CD14-positive monocyte (primary cell): ENCODE results near the gene NFS1. TPM values are rescaled to one million over a fixed set of nuclear protein-coding genes. Genes with fewer than 3 reads are reported as not detected.

Source experiments
- DNase-seq, 3 donors: peaks; one replicate each; pipeline ENCODE4 v3.0.0-alpha.2; 2011 to 2022
- H2AFZ ChIP-seq: 2 replicates; pipeline ENCODE4 v1.6.0; 2012; ENCODE audit warnings: mild to moderate bottlenecking, low read depth, low read length, inconsistent platforms; ENCODE audit not compliant: insufficient read depth, poor library complexity, severe bottlenecking
- H3K27ac ChIP-seq, 2 donors: 1 replicate in 1 of 2; 2 replicates in 1 of 2; pipeline ENCODE4 v1.5.1; 2012 to 2013; ENCODE audit warnings: low read length in 2 of 2, control low read depth in 1 of 2, inconsistent platforms in 1 of 2, low read depth in 1 of 2, mild to moderate bottlenecking in 1 of 2
- H3K27me3 ChIP-seq, 2 donors: one replicate each; pipeline versions ENCODE4 v1.6.0 to v1.6.1; 2011 to 2013; ENCODE audit warnings: low read length in 2 of 2; ENCODE audit not compliant: control insufficient read depth in 2 of 2, insufficient read depth in 2 of 2
- H3K36me3 ChIP-seq, 2 donors: replicated peaks in 1 of 2; 1 replicate in 1 of 2; 2 replicates in 1 of 2; pipeline versions ENCODE4 v1.5.1 to v1.6.1; 2012 to 2013; ENCODE audit warnings: low read length in 2 of 2, control low read depth in 1 of 2, inconsistent platforms in 1 of 2, mild to moderate bottlenecking in 1 of 2; ENCODE audit not compliant: insufficient read depth in 2 of 2, control insufficient read depth in 1 of 2
- H3K4me1 ChIP-seq, 2 donors: 1 replicate in 1 of 2; 2 replicates in 1 of 2; pipeline versions ENCODE4 v1.5.1 to v1.6.1; 2012 to 2013; ENCODE audit warnings: low read length in 2 of 2, control low read depth in 1 of 2, inconsistent platforms in 1 of 2, mild to moderate bottlenecking in 1 of 2, moderate library complexity in 1 of 2; ENCODE audit not compliant: insufficient read depth in 2 of 2, control insufficient read depth in 1 of 2
- H3K4me2 ChIP-seq: replicated peaks from 2 replicates; pipeline ENCODE3; 2012; ENCODE audit warnings: low read length, moderate library complexity, mild to moderate bottlenecking; ENCODE audit not compliant: poor library complexity, severe bottlenecking; ENCODE audit errors: extremely low read depth
- H3K4me3 ChIP-seq, 3 experiments: fragments of 200-600 bp in 1 of 3; sonication (generic) in 1 of 3; replicated peaks in 1 of 3; 1 replicate in 2 of 3; 2 replicates in 1 of 3; pipeline ENCODE4 v1.5.1; 2011 to 2013; ENCODE audit warnings: low read length in 3 of 3, mild to moderate bottlenecking in 3 of 3, control low read depth in 2 of 3, low read depth in 2 of 3, inconsistent platforms in 1 of 3, moderate library complexity in 1 of 3
- H3K79me2 ChIP-seq: 2 replicates; pipeline ENCODE4 v1.6.0; 2012; ENCODE audit warnings: mild to moderate bottlenecking, control low read depth, inconsistent platforms, low read length, moderate library complexity; ENCODE audit not compliant: insufficient read depth
- H3K9ac ChIP-seq: 2 replicates; pipeline ENCODE4 v1.6.0; 2017; ENCODE audit warnings: low read length, mild to moderate bottlenecking; ENCODE audit not compliant: insufficient read depth, poor library complexity, severe bottlenecking
- H3K9me3 ChIP-seq, 2 donors: replicated peaks in 1 of 2; 1 replicate in 1 of 2; 2 replicates in 1 of 2; pipeline versions ENCODE4 v1.5.1 to v1.6.1; 2012 to 2013; ENCODE audit warnings: low read length in 2 of 2, control low read depth in 1 of 2; ENCODE audit not compliant: control insufficient read depth in 1 of 2, insufficient read depth in 1 of 2
- H4K20me1 ChIP-seq: 2 replicates; pipeline ENCODE4 v1.6.0; 2012; ENCODE audit warnings: mild to moderate bottlenecking, low read length, control low read depth, moderate library complexity; ENCODE audit not compliant: insufficient read depth
- H3K27ac Mint-ChIP-seq, 7 donors: one replicate each; pipeline ENCODE4 v1.8.0; 2020; ENCODE audit warnings: mild to moderate bottlenecking in 7 of 7, mixed read lengths in 7 of 7, moderate library complexity in 6 of 7, inconsistent platforms in 2 of 7
- H3K27me3 Mint-ChIP-seq, 3 donors: one replicate each; pipeline ENCODE4 v1.8.0; 2021 to 2022; ENCODE audit warnings: low read depth in 3 of 3, mild to moderate bottlenecking in 3 of 3, mixed read lengths in 3 of 3, moderate library complexity in 3 of 3, inconsistent platforms in 1 of 3
- H3K36me3 Mint-ChIP-seq, 2 donors: one replicate each; pipeline ENCODE4 v1.8.0; 2020; ENCODE audit warnings: mixed read lengths in 2 of 2, inconsistent platforms in 1 of 2, mild to moderate bottlenecking in 1 of 2
- H3K4me1 Mint-ChIP-seq: one replicate; pipeline ENCODE4 v1.8.0; 2020; ENCODE audit warnings: mild to moderate bottlenecking, mixed read lengths
- H3K4me3 Mint-ChIP-seq, 2 donors: one replicate each; pipeline ENCODE4 v1.8.0; 2020; ENCODE audit warnings: mild to moderate bottlenecking in 2 of 2, mixed read lengths in 2 of 2, moderate library complexity in 1 of 2
- H3K9me3 Mint-ChIP-seq, 7 donors: one replicate each; pipeline ENCODE4 v1.8.0; 2020 to 2022; ENCODE audit warnings: mixed read lengths in 7 of 7, mild to moderate bottlenecking in 6 of 7, moderate library complexity in 6 of 7, inconsistent platforms in 2 of 7
- WGBS: methylation state at CpG from one replicate; pipeline ENCODE4 v1.1.5; 2013; ENCODE audit warnings: missing lambda C conversion rate; ENCODE audit not compliant: insufficient coverage; 5-methylcytosine and 5-hydroxymethylcytosine counted together
- intact Hi-C, 2 donors: fragments of 100-400 bp; cut with micrococcal nuclease; formaldehyde crosslinking; loops; one replicate each; pipeline versions ENCODE4 v1.15.0 to v1.15.1; 2023
- polyA plus RNA-seq, 3 donors: library from polyadenylated mRNA; depleted of rRNA in 1 of 3; unstranded in 2 of 3; stranded (reverse) in 1 of 3; fragments of 300-500 nt in 2 of 3; fragments of >200 nt in 1 of 3; fragmentation: Illumina TruSeq in 2 of 3; gene quantifications; 1 replicate in 2 of 3; 2 replicates in 1 of 3; pipeline ENCODE4 v1.2.3, GENCODE V29; 2012 to 2021
- TF ChIP-seq, protein P1 (sequence below): fragments of 200-600 bp; IDR thresholded peaks from one replicate; pipeline ENCODE4 v1.8.0; 2022; ENCODE audit warnings: antibody characterized with exemption, mild to moderate bottlenecking

Gene NFS1
- polyA plus RNA-seq, 3 donors, result 18.1 to 21.4 (median 19.2) TPM

- Mint-ChIP-seq H3K4me1 (peaks cover 7% of the 10 kb centered on the region), H3K9me3 (no peaks in the 10 kb centered on the region), H3K27me3 (no peaks in the 10 kb centered on the region), H3K36me3 (peaks cover 16 to 22% of the 10 kb centered on the region in 2 donors), H3K27ac (no peak overlapping the region), H3K4me3 (no peak overlapping the region)
- H3K27ac ChIP-seq, result no peak overlapping the region
- H3K36me3 ChIP-seq, result peaks cover 29 to 64% of the 10 kb centered on the region in 2 donors
- H3K4me2 ChIP-seq, result no peak overlapping the region
- H3K9ac ChIP-seq, result no peak overlapping the region
- no peaks in the 10 kb centered on the region for H3K4me1 ChIP-seq
- H4K20me1 ChIP-seq, result peaks cover 98% of the 10 kb centered on the region
- H3K4me3 ChIP-seq, result no peak overlapping the region
- DNase-seq, result no peak
- TF ChIP-seq, protein P1, sequence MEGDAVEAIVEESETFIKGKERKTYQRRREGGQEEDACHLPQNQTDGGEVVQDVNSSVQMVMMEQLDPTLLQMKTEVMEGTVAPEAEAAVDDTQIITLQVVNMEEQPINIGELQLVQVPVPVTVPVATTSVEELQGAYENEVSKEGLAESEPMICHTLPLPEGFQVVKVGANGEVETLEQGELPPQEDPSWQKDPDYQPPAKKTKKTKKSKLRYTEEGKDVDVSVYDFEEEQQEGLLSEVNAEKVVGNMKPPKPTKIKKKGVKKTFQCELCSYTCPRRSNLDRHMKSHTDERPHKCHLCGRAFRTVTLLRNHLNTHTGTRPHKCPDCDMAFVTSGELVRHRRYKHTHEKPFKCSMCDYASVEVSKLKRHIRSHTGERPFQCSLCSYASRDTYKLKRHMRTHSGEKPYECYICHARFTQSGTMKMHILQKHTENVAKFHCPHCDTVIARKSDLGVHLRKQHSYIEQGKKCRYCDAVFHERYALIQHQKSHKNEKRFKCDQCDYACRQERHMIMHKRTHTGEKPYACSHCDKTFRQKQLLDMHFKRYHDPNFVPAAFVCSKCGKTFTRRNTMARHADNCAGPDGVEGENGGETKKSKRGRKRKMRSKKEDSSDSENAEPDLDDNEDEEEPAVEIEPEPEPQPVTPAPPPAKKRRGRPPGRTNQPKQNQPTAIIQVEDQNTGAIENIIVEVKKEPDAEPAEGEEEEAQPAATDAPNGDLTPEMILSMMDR, result no peak
- H3K27me3 ChIP-seq, result no peaks in the 10 kb centered on the region
- H3K9me3 ChIP-seq, result no peaks in the 10 kb centered on the region
- peaks cover 88% of the 10 kb centered on the region for H3K79me2 ChIP-seq
- H2AFZ ChIP-seq, result no peak overlapping the region
- intact Hi-C loops, result no loop called here
These were observed 50.3 kb downstream of the NFS1 start for GRCh38 chr20:35648836-35649235.

DNA sequence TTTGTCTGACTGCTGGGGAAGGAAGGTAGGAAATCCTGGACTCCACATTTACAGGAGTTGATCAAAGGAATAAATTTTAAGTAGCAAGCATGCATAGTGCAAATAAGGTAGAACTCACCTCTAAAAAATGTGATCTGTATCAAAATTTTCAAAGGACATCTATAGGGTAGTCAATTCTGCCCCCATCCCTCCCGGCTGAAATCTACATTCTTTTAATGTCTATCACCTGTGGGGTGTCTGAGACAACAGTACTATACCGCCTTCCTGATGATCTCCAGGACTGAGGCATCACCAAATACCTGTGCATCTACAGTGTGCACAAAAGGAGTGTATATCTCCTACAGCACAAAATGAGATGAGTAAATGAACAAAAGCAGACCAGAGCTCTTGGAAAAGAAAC is 54.3 kb downstream of the NFS1 start:
- Histone ChIP-seq H3K79me2 (peaks cover 61% of the 10 kb centered on the region), H3K9ac (no peak overlapping the region), H2AFZ (no peak overlapping the region), H3K36me3 (peaks cover 0 to 23% of the 10 kb centered on the region in 2 donors), H4K20me1 (peaks cover 98% of the 10 kb centered on the region), H3K27me3 (no peaks in the 10 kb centered on the region), H3K4me2 (no peak overlapping the region), H3K4me1 (no peaks in the 10 kb centered on the region), H3K4me3 (no peak overlapping the region), H3K9me3 (no peaks in the 10 kb centered on the region), H3K27ac (no peak overlapping the region)
- TF ChIP-seq, protein P1, result no peak
- Mint-ChIP-seq H3K36me3 (peaks cover 4 to 15% of the 10 kb centered on the region in 2 donors), H3K4me1 (peaks cover 20% of the 10 kb centered on the region), H3K27me3 (no peaks in the 10 kb centered on the region), H3K9me3 (no peaks in the 10 kb centered on the region), H3K4me3 (no peak overlapping the region), H3K27ac (no peak overlapping the region)
- 100% methylated on average over 1 of the region's 2 CpGs for WGBS
- intact Hi-C loops, result no loop called here
- no peak for DNase-seq
